AG09319 (cell line): ENCODE data around the gene PHEX.
"Not testable (repeated sequence)": the region's sequence is repeated elsewhere in the genome, so short reads cannot be mapped to it uniquely, and the experiment has no call there.

Experiments used
- DNase-seq: peaks from one replicate; pipeline ENCODE4 v3.0.0-alpha.2; 2010; ENCODE audit warnings: low read depth; ENCODE audit errors: extremely low read depth
- TF ChIP-seq, protein P1 (sequence below): IDR thresholded peaks from 2 replicates; pipeline ENCODE4 v1.5.1; 2011; ENCODE audit warnings: low read depth, mild to moderate bottlenecking, inconsistent platforms, low read length, moderate library complexity

Gene PHEX

DNA sequence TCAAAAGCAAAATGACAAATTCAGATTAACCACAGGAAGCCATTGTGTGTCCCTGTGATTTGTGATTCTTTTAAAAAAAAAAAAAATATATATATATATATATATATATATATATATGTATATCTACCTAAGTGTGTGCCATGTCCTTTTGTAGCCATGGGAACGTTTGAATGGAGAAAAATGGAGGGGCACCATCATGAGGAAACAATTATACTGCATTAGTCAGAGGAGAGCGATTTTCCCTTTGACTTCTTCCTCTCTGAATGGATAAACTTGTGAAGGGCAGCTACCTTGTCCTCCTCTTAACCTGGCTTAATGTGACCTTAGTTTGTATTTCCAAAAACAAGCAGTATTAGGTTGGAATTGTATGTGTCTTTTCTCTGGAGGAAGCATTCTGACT is 217.2 kb downstream of the PHEX start:
- no peak for DNase-seq
- TF ChIP-seq, protein P1, sequence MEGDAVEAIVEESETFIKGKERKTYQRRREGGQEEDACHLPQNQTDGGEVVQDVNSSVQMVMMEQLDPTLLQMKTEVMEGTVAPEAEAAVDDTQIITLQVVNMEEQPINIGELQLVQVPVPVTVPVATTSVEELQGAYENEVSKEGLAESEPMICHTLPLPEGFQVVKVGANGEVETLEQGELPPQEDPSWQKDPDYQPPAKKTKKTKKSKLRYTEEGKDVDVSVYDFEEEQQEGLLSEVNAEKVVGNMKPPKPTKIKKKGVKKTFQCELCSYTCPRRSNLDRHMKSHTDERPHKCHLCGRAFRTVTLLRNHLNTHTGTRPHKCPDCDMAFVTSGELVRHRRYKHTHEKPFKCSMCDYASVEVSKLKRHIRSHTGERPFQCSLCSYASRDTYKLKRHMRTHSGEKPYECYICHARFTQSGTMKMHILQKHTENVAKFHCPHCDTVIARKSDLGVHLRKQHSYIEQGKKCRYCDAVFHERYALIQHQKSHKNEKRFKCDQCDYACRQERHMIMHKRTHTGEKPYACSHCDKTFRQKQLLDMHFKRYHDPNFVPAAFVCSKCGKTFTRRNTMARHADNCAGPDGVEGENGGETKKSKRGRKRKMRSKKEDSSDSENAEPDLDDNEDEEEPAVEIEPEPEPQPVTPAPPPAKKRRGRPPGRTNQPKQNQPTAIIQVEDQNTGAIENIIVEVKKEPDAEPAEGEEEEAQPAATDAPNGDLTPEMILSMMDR = no peak

- no peak for DNase-seq
- TF ChIP-seq, protein P1 = no peak
These were observed 236.6 kb downstream of the PHEX start for GRCh38 chrX:22268706-22269105.

DNA sequence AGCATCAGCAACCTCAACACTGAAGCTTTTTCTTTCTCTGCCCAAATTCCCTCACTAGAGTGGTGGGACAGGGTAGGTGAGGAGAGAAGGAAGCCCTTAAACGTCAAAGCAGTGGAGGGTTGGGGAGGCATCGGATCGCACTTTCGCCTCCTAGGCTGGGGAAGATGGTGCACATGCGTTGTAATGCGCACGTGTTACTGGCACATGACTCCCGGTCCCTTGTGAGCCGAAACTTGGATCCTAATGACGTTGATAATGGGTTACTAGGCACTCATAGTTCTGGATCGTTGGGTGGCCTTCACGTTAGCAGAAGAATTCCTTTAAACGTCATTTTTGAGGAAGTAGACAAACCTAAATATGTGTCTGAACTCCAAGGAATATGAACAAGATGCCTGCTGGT is 240.5 kb downstream of the PHEX start, which contains the start of gene CBLL2:
CBLL2 (plus strand) TSS at position 301 of the 400 bp plus-strand sequence; CDS start at position 380, 79 bp downstream.
- TF ChIP-seq, protein P1 = no peak
- no peak for DNase-seq

DNA sequence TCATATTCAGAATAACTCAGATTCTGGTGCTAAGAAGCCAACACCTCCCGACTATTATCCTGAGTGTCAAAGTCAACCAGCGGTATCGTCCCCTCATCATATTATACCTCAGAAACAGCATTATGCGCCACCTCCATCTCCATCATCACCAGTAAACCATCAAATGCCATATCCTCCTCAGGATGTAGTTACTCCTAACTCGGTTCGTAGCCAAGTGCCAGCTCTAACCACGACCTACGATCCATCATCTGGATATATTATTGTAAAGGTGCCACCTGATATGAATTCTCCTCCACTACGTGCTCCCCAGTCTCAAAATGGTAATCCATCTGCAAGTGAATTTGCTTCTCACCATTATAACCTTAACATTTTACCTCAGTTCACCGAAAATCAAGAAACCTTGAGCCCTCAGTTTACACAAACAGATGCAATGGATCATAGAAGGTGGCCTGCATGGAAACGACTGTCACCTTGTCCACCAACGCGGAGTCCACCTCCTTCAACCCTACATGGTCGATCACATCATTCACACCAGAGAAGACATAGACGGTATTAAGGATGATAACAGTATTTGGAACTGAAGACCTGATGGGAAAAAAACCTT is 241.7 kb downstream of the PHEX start:
- DNase-seq = no peak
- TF ChIP-seq, protein P1 = no peak

- DNase-seq = no peak
- TF ChIP-seq, protein P1 = no peak
These were observed 244.7 kb downstream of the PHEX start for GRCh38 chrX:22276781-22277180.

- TF ChIP-seq, protein P1 = no peak; the same call in 1 of the 2 replicates
- no peak for DNase-seq
These were observed 246.2 kb downstream of the PHEX start for GRCh38 chrX:22278375-22278774.

- not testable (repeated sequence) for DNase-seq
These were observed 257.1 kb downstream of the PHEX start for GRCh38 chrX:22289209-22289608.

DNA sequence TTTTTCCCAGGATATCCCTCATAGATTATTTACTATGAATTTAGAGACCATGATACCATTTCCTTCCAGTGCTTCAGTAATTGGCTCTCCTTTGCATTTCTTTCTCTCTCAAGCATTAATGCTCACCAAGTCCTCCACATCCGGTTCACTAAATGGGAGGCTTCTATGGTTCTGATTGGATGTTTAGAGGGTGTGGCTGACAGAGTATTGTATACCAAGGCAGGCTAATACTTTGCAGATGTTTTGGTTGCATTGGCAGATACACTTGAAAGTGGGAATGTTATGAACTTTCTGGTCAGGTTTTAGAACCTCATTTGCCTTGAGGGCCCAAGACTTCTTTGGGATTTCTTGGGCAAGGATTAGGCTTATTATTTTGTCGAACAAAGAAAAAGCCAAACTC is 264.7 kb downstream of the PHEX start:
- DNase-seq = peak; percentile 42
- TF ChIP-seq, protein P1 = no peak
